Tibial artery (tissue), 4 donors: ENCODE data around the gene SKIC8.

Source experiments
- DNase-seq, 2 donors: peaks; one replicate each; pipeline ENCODE4 v3.0.0-alpha.2; 2019
- H3K27ac ChIP-seq, 2 donors: fragments of 200-600 bp; sonication (generic) in 1 of 2; 1 replicate in 1 of 2; 2 replicates in 1 of 2; pipeline ENCODE4 v1.5.1; 2018 to 2019; ENCODE audit warnings: mild to moderate bottlenecking in 1 of 2
- H3K27me3 ChIP-seq, 2 donors: fragments of 200-600 bp; sonication (generic) in 1 of 2; one replicate each; pipeline versions ENCODE4 v1.5.1 to v1.6.0; 2016 to 2019
- H3K36me3 ChIP-seq, 3 donors: fragments of 200-600 bp; sonication (generic) in 2 of 3; one replicate each; pipeline ENCODE4 v1.5.1; 2016 to 2019; ENCODE audit warnings: mild to moderate bottlenecking in 2 of 3
- H3K4me1 ChIP-seq, 4 donors: fragments of 200-600 bp; sonication (generic) in 2 of 4; 1 replicate in 3 of 4; 2 replicates in 1 of 4; pipeline ENCODE4 v1.5.1; 2016 to 2019
- H3K4me3 ChIP-seq, 2 donors: fragments of 200-600 bp; sonication (generic) in 1 of 2; 1 replicate in 1 of 2; 2 replicates in 1 of 2; pipeline ENCODE4 v1.5.1; 2018 to 2019; ENCODE audit warnings: mild to moderate bottlenecking in 2 of 2
- H3K9me3 ChIP-seq, 3 donors: fragments of 200-600 bp; sonication (generic) in 1 of 3; one replicate each; pipeline ENCODE4 v1.5.1; 2016 to 2019
- intact Hi-C: fragments of 100-400 bp; cut with DNase I; formaldehyde crosslinking; loops from one replicate; pipeline ENCODE4 v1.15.0; 2023; ENCODE audit warnings: low total_unique reads
- TF ChIP-seq, protein P1 (sequence below), 2 experiments: fragments of 200-600 bp in 1 of 2; fragments of 450-650 bp in 1 of 2; IDR thresholded peaks; one replicate each; pipeline ENCODE4 v1.5.1; 2017 to 2019; ENCODE audit warnings: antibody characterized with exemption in 2 of 2, mild to moderate bottlenecking in 1 of 2, moderate library complexity in 1 of 2

The SKIC8 gene

DNA sequence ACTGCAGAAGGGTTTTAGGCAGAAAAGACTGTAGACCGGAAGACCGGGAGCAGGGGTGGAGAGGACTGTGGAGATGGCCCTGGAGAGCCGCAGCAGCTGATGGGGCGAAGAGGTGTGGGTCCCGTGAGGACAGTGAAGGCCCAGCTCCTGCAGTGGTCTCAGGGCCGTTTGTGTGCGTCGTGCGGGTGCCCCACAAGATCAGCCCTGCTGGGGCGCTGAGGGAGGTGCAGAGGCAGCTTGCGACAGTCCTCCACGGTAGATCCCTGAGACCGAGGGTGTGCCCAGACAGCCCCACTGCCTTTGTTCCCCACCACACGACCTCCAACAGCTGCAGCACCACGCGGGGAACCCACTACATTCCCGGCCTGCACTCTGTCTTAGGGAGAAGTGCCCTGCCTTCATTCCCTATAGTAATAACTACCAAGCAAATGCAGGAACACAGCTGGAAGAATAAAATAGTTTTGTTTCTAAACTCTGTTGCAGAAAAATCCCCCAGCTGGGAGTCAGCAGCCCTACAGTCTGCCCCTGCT lies 21.7 kb upstream of the SKIC8 start:
- TF ChIP-seq, protein P1, sequence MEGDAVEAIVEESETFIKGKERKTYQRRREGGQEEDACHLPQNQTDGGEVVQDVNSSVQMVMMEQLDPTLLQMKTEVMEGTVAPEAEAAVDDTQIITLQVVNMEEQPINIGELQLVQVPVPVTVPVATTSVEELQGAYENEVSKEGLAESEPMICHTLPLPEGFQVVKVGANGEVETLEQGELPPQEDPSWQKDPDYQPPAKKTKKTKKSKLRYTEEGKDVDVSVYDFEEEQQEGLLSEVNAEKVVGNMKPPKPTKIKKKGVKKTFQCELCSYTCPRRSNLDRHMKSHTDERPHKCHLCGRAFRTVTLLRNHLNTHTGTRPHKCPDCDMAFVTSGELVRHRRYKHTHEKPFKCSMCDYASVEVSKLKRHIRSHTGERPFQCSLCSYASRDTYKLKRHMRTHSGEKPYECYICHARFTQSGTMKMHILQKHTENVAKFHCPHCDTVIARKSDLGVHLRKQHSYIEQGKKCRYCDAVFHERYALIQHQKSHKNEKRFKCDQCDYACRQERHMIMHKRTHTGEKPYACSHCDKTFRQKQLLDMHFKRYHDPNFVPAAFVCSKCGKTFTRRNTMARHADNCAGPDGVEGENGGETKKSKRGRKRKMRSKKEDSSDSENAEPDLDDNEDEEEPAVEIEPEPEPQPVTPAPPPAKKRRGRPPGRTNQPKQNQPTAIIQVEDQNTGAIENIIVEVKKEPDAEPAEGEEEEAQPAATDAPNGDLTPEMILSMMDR (IDR thresholded peaks at IDR 0.05) = no peak
- DNase-seq = no peak
- intact Hi-C loops = no loop called here
- Histone ChIP-seq H3K4me1 (no peaks in the 10 kb centered on the region), H3K27me3 (peaks cover 0 to 26% of the 10 kb centered on the region in 2 donors), H3K27ac (no peak overlapping the region), H3K9me3 (no peaks in the 10 kb centered on the region), H3K4me3 (no peak overlapping the region), H3K36me3 (no peaks in the 10 kb centered on the region)

DNA sequence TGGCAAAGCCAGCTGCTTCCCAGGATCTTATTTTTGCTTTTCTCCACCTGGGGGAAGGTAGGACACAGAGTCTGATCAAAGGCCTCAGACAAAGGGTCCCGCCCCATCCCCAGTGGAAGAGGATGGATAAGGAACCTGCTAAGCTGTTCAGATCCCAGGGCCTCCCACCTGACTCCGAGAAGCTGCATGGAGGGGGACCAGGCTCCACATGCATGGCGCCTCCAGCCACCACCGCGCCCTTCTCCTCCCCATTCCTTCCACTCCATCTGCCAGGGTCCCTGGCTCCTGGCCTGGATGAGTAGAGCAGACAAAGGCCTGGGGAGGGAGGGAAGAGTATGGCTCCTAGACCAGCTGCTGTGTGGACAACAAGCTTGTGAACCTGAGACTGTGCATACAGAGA lies 20.8 kb upstream of the SKIC8 start:
- intact Hi-C loops = no loop called here
- H3K9me3 ChIP-seq = no peaks in the 10 kb centered on the region
- H3K27me3 ChIP-seq = peaks cover 0 to 34% of the 10 kb centered on the region in 2 donors
- TF ChIP-seq, protein P1 (IDR thresholded peaks at IDR 0.05) = no peak
- no peak overlapping the region for H3K27ac ChIP-seq
- H3K4me3 ChIP-seq = no peak overlapping the region
- DNase-seq = no peak
- H3K36me3 ChIP-seq = no peaks in the 10 kb centered on the region
- H3K4me1 ChIP-seq = no peaks in the 10 kb centered on the region

DNA sequence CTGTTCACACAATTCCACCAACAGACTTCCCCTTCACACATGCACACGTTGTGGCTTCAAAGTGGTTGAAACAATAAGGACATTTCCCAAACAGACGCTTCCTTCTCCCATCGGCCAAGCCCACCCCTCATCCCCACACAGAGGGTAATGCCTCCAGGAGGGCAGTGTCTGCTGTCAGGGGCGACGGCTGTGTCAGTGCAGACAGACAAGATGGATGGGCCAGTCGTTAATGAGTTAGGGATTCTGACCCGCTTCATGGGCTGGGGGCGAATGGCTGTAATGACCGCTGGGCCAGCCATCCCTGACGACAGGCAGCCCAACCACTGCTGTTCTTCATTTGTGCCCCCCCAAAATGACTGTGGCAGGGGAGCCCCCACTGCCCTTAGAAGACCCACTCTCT lies 20.2 kb upstream of the SKIC8 start:
- intact Hi-C loops = loop anchor here (10.0 kb wide), 1 partner anchor 95 kb away; no protein-coding TSS in a partner anchor
- no peaks in the 10 kb centered on the region for H3K36me3 ChIP-seq
- H3K27ac ChIP-seq = no peak overlapping the region
- no peaks in the 10 kb centered on the region for H3K4me1 ChIP-seq
- no peak for DNase-seq
- no peak overlapping the region for H3K4me3 ChIP-seq
- peaks cover 0 to 34% of the 10 kb centered on the region in 2 donors for H3K27me3 ChIP-seq
- TF ChIP-seq, protein P1 (IDR thresholded peaks at IDR 0.05) = no peak
- no peaks in the 10 kb centered on the region for H3K9me3 ChIP-seq

DNA sequence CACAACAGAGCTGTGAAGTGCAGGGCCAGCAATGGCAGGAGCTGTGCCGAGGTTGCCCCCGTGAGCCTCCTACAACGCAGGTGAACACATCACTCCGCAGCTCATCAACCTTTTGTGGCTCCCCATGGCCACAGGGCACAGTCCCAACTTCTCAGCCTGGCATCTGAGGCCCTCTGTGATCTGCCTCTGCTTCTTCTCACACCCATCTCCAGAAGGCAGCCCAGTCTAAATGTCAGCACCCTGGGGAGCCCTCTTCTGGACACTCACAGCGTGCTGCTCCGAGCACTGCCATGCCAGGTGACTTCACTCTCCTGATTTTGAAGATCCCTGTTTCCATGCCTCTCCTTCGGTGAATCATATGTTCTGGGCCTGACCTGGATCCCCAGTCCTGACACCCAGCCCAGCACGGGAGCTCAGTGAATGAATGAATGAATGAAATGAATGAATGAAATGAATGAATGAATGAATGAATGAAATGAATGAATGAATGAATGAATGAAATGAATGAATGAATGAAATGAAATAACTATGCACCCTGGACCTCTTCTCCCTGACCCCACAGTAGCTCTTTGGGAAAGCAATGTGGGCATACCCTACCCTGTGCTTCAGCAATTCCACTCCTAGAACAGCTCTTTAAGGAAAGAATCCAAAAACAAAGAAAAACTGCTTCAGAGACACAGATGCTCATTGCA lies 17.9 kb upstream of the SKIC8 start:
- DNase-seq = no peak
- TF ChIP-seq, protein P1 (IDR thresholded peaks at IDR 0.05) = no peak
- intact Hi-C loops = loop anchor here (10.0 kb wide), 1 partner anchor 98 kb away; no protein-coding TSS in a partner anchor
- H3K27ac ChIP-seq = no peak overlapping the region
- no peak overlapping the region for H3K4me3 ChIP-seq
- no peaks in the 10 kb centered on the region for H3K9me3 ChIP-seq
- no peaks in the 10 kb centered on the region for H3K4me1 ChIP-seq
- peaks cover 0 to 33% of the 10 kb centered on the region in 2 donors for H3K27me3 ChIP-seq
- H3K36me3 ChIP-seq = no peaks in the 10 kb centered on the region

DNA sequence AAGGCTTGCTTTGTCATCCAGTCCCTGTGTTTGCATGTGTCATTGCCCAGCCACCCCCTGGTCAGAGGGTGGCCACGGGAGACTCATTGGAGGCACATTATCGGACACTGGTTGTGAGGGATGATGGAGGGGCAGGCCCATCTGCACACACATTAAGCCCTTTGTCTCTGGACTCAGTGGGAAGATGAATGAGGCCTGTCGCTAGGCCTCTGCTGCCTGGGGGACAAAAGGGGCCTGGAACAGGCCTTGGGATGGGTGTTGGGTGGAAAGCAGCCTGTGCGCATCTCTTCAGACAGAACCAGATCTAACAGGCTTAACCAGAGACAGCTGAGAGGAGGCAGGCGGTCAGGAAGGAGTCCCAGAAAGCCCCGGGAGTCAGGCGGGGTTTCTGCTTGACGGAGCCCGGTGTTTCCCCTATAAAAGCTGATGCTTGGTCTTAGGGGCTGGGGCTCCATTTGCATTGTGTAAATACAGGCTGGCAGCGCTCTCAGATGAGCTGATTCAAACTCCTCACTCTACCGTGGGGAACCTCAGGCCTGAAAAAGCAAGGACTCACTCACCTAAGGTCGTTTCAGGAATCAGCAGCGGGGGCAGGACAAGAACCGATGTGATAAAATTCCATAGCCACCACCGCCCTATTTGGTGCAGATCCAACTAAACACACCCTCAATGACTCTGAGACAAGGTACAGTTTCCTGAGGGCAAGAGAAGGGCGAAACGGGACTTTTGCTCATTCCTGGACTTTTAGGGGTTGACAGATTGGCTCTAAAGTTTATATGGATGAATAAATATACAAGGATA lies 17.1 kb upstream of the SKIC8 start:
- intact Hi-C loops = loop anchor here (10.0 kb wide), 1 partner anchor 98 kb away; no protein-coding TSS in a partner anchor
- Histone ChIP-seq H3K9me3 (no peaks in the 10 kb centered on the region), H3K4me3 (no peak overlapping the region), H3K36me3 (no peaks in the 10 kb centered on the region), H3K27ac (no peak overlapping the region), H3K27me3 (peaks cover 0 to 29% of the 10 kb centered on the region in 2 donors), H3K4me1 (no peaks in the 10 kb centered on the region)
- no peak for DNase-seq
- TF ChIP-seq, protein P1 (IDR thresholded peaks at IDR 0.05) = no peak
